Measurements from ENCODE around the gene KLHL3. TPM values are rescaled to one million over a fixed set of nuclear protein-coding genes. Genes with fewer than 3 reads are reported as not detected.
"Not testable (repeated sequence)": the region's sequence is repeated elsewhere in the genome, so short reads cannot be mapped to it uniquely, and the experiment has no call there.

KLHL3 gene
- total RNA-seq, 1 donor from 2014 or later, result 5.4 TPM

GRCh38 chr5:137679195-137679594, 56.7 kb downstream of the KLHL3 start:
- intact Hi-C loops (cut with micrococcal nuclease), result no loop called here

- intact Hi-C loops (cut with micrococcal nuclease), result no loop called here
Measured at GRCh38 chr5:137672881-137673280, 63.0 kb downstream of the KLHL3 start.

- intact Hi-C loops (cut with micrococcal nuclease), result no loop called here
Measured at GRCh38 chr5:137672001-137672400, 63.9 kb downstream of the KLHL3 start.

- intact Hi-C loops (cut with micrococcal nuclease), result no loop called here
Measured at GRCh38 chr5:137669811-137670210, 66.1 kb downstream of the KLHL3 start.

- intact Hi-C loops (cut with micrococcal nuclease), result no loop called here
Measured at GRCh38 chr5:137668637-137669036, 67.3 kb downstream of the KLHL3 start.

- intact Hi-C loops (cut with micrococcal nuclease), result loop anchor here (2.0 kb wide), 1 partner anchor 27 kb away; no protein-coding TSS in a partner anchor
Measured at GRCh38 chr5:137667341-137667740, 68.5 kb downstream of the KLHL3 start.

- intact Hi-C loops (cut with micrococcal nuclease), result loop anchor here (2.0 kb wide), 1 partner anchor 28 kb away; no protein-coding TSS in a partner anchor
Measured at GRCh38 chr5:137666901-137667300, 69.0 kb downstream of the KLHL3 start.

- intact Hi-C loops (cut with micrococcal nuclease), result loop anchor here (2.0 kb wide), 1 partner anchor 28 kb away; no protein-coding TSS in a partner anchor
Measured at GRCh38 chr5:137666461-137666850, 69.4 kb downstream of the KLHL3 start.

- intact Hi-C loops (cut with micrococcal nuclease), result loop anchor here (2.0 kb wide), 1 partner anchor 29 kb away; no protein-coding TSS in a partner anchor
Measured at GRCh38 chr5:137665678-137666460, 70.0 kb downstream of the KLHL3 start.

GRCh38 chr5:137660349-137660817, 75.5 kb downstream of the KLHL3 start:
- intact Hi-C loops (cut with micrococcal nuclease), result loop anchor here (1.0 kb wide), 2 partner anchors 31 to 83 kb away; no protein-coding TSS in a partner anchor

GRCh38 chr5:137659209-137659608, 76.7 kb downstream of the KLHL3 start:
- intact Hi-C loops (cut with micrococcal nuclease), result no loop called here

- intact Hi-C loops (cut with micrococcal nuclease), result no loop called here
Measured at GRCh38 chr5:137658324-137658723, 77.6 kb downstream of the KLHL3 start.

GRCh38 chr5:137657073-137657472, 78.8 kb downstream of the KLHL3 start:
- intact Hi-C loops (cut with micrococcal nuclease), result no loop called here

GRCh38 chr5:137656558-137656957, 79.3 kb downstream of the KLHL3 start:
- intact Hi-C loops (cut with micrococcal nuclease), result no loop called here

- intact Hi-C loops (cut with micrococcal nuclease), result no loop called here
Measured at GRCh38 chr5:137651022-137651421, 84.9 kb downstream of the KLHL3 start.

- intact Hi-C loops (cut with micrococcal nuclease), result no loop called here
Measured at GRCh38 chr5:137649228-137649935, 86.5 kb downstream of the KLHL3 start.

GRCh38 chr5:137648361-137648760, 87.5 kb downstream of the KLHL3 start:
- intact Hi-C loops (cut with micrococcal nuclease), result no loop called here

GRCh38 chr5:137647401-137647800, 88.5 kb downstream of the KLHL3 start:
- intact Hi-C loops (cut with micrococcal nuclease), result no loop called here

- intact Hi-C loops (cut with micrococcal nuclease), result no loop called here
Measured at GRCh38 chr5:137646761-137647160, 89.1 kb downstream of the KLHL3 start.

- intact Hi-C loops (cut with micrococcal nuclease), result not testable (repeated sequence)
Measured at GRCh38 chr5:137643081-137643480, 92.8 kb downstream of the KLHL3 start.

- intact Hi-C loops (cut with micrococcal nuclease), result no loop called here
Measured at GRCh38 chr5:137642091-137642490, 93.8 kb downstream of the KLHL3 start.

GRCh38 chr5:137641148-137641547, 94.7 kb downstream of the KLHL3 start:
- intact Hi-C loops (cut with micrococcal nuclease), result no loop called here

Data from T-helper 2 cell treated with Interferon-gamma antibody and Interleukin-4, amounts not matched to agents 100 ng/mL and 5 ng/mL, for 36 hours (primary cell).